ENCODE measurements around the gene PTPRN2.
"Not testable (repeated sequence)": the region's sequence is repeated elsewhere in the genome, so short reads cannot be mapped to it uniquely, and the experiment has no call there.

PTPRN2 gene

DNA sequence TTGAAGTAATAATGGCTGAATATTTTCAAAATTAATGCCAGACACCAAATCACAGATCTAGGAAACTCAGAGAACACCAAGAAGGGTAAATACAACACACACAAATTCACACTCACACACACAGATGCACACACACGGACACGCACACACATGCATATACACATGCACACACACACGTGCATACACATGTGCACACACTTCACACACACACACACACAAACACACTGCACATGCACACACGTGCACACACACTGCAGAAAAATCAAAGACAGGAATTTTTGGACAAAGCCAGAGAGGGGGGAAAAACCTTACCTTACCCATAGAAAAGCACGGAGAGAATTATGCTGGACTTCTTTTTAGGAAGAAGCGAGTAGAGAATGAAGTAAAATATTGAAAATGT is 547.4 kb downstream of the PTPRN2 start:
- no peaks in the 10 kb centered on the region for H3K4me1 Mint-ChIP-seq (ENCODE audit: low read depth in 2 of 2)
- DNase-seq: no peak
- no peak overlapping the region for H3K4me3 Mint-ChIP-seq
- peaks cover 11 to 12% of the 10 kb centered on the region in 2 donors for H3K9me3 Mint-ChIP-seq
- H3K36me3 Mint-ChIP-seq (ENCODE audit: insufficient read depth): no peaks in the 10 kb centered on the region
- no peak overlapping the region for H3K27ac Mint-ChIP-seq
- ATAC-seq (replicated peaks): no peak
- H3K27me3 Mint-ChIP-seq: peaks cover 2 to 11% of the 10 kb centered on the region in 2 donors

DNA sequence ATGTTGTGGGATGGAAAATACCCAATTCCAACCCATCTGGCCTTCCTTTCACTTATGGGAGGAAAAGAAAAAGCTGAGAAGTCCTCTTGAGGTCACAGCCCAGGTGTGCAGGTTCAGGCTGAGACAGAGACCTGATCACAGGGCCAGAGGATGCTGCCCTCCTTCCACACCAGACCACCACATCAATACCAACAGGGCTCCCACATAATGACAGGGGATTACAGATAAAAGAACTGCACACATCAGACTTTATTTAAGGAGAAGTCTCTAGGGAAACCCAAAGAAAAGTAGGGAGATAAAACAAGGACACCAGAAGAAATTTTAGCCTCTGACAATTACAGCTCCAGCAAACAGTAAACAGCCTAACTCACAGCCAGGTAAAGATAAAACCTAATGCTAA is 548.4 kb downstream of the PTPRN2 start:
- Mint-ChIP-seq H3K27ac (no peak overlapping the region), H3K9me3 (peaks cover 11 to 12% of the 10 kb centered on the region in 2 donors), H3K4me3 (no peak overlapping the region), H3K36me3 (ENCODE audit: insufficient read depth) (no peaks in the 10 kb centered on the region), H3K4me1 (ENCODE audit: low read depth in 2 of 2) (no peaks in the 10 kb centered on the region), H3K27me3 (peaks cover 5 to 21% of the 10 kb centered on the region in 2 donors)
- DNase-seq: no peak
- no peak for ATAC-seq (replicated peaks)

DNA sequence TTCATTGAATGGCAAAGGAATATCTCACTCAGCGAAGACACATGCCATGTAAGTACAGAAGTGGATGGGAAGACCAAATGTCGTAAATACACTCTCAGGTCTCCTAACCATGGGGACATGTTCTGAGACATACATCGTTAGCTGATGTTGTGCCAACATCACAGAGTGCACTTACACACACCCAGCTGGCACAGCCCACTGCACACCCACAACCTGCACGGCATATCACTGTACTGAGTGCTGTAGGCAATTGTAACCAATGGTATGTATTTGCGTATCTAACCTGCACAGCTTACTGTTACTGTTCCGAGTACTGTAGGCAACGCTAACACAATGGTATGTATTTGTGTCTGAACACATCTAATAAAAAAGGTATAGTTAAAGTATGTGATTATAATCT is 550.4 kb downstream of the PTPRN2 start:
- Mint-ChIP-seq H3K27me3 (peaks cover 10 to 37% of the 10 kb centered on the region in 2 donors), H3K27ac (no peak overlapping the region), H3K36me3 (ENCODE audit: insufficient read depth) (no peaks in the 10 kb centered on the region), H3K4me1 (ENCODE audit: low read depth in 2 of 2) (no peaks in the 10 kb centered on the region), H3K4me3 (no peak overlapping the region), H3K9me3 (peaks cover 11 to 13% of the 10 kb centered on the region in 2 donors)
- DNase-seq (no peak), ATAC-seq (replicated peaks) (no peak)

GRCh38 chr7:158035343-158035742 is 552.3 kb downstream of the PTPRN2 start:
- ATAC-seq (replicated peaks): no peak
- no peak for DNase-seq
- no peaks in the 10 kb centered on the region for H3K36me3 Mint-ChIP-seq (ENCODE audit: insufficient read depth)
- no peak overlapping the region for H3K4me3 Mint-ChIP-seq
- H3K4me1 Mint-ChIP-seq (ENCODE audit: low read depth in 2 of 2): no peaks in the 10 kb centered on the region
- H3K27ac Mint-ChIP-seq: no peak overlapping the region
- H3K9me3 Mint-ChIP-seq: peaks cover 9 to 13% of the 10 kb centered on the region in 2 donors
- H3K27me3 Mint-ChIP-seq: peaks cover 16 to 48% of the 10 kb centered on the region in 2 donors

GRCh38 chr7:158034571-158034970 is 553.1 kb downstream of the PTPRN2 start:
- no peak overlapping the region for H3K4me3 Mint-ChIP-seq
- no peaks in the 10 kb centered on the region for H3K4me1 Mint-ChIP-seq (ENCODE audit: low read depth in 2 of 2)
- no peaks in the 10 kb centered on the region for H3K36me3 Mint-ChIP-seq (ENCODE audit: insufficient read depth)
- H3K9me3 Mint-ChIP-seq: peaks cover 1 to 6% of the 10 kb centered on the region in 2 donors
- H3K27me3 Mint-ChIP-seq: peaks cover 19 to 55% of the 10 kb centered on the region in 2 donors
- no peak overlapping the region for H3K27ac Mint-ChIP-seq
- DNase-seq: no peak
- no peak for ATAC-seq (replicated peaks)

GRCh38 chr7:158033925-158034324 is 553.7 kb downstream of the PTPRN2 start:
- not testable (repeated sequence) for ATAC-seq (replicated peaks); H3K9me3 Mint-ChIP-seq; H3K4me3 Mint-ChIP-seq; DNase-seq; H3K4me1 Mint-ChIP-seq (ENCODE audit: low read depth in 2 of 2); H3K27ac Mint-ChIP-seq; H3K36me3 Mint-ChIP-seq (ENCODE audit: insufficient read depth)
- peaks cover 23 to 60% of the 10 kb centered on the region in 2 donors for H3K27me3 Mint-ChIP-seq

DNA sequence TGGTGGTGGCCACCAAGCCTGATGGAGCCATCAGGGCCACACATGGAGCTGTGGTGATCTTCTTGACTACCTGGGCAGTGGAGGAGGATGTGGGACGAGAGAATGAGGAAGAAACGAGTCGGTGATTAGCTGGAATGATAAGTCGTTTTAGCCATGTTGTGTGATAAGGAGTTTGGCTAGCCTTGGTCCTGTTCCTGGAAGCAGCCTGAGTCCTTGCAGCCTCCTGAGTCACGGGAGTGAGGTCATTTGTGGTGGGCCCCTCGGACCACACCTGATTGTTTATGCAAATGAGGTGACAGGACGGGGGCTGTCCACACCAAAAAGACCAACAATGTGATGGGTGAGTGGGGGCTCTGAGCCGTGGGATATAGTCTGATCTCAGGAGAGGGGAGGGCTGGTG is 554.4 kb downstream of the PTPRN2 start:
- Mint-ChIP-seq H3K36me3 (ENCODE audit: insufficient read depth) (no peaks in the 10 kb centered on the region), H3K27me3 (peaks cover 23 to 65% of the 10 kb centered on the region in 2 donors), H3K9me3 (peaks cover 0 to 2% of the 10 kb centered on the region in 2 donors), H3K4me3 (no peak overlapping the region), H3K4me1 (ENCODE audit: low read depth in 2 of 2) (no peaks in the 10 kb centered on the region), H3K27ac (no peak overlapping the region)
- no peak for DNase-seq
- ATAC-seq (replicated peaks): no peak

DNA sequence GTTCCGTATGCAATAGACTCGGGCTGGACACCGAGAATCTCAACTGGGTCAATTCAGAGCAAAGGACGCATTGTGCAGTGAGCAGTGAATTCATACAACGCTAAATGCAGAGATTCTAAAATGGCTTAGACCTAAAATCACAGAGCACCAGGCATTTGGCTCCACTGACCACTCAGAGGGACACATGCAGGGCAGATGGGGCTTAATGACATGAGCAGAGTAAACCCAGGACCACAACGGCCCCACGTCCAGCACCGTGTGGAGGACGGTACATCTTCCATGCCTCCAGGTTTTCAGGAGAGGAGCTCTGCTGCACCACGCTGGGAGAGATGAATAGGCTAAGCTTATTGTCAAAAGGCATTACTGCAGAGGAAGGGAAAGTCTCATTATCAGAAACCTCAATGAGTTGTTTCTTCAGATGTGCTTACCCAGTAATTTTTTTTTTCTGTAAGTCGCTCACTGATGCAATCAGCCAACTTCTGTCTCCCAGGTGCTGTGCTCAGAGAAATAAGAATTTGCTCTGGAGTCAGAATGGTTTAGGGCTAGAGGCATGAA is 555.0 kb downstream of the PTPRN2 start:
- no peak for ATAC-seq (replicated peaks)
- H3K27ac Mint-ChIP-seq: no peak overlapping the region

GRCh38 chr7:158031867-158032308 is 555.7 kb downstream of the PTPRN2 start:
- DNase-seq (no peak), ATAC-seq (replicated peaks) (no peak)
- Mint-ChIP-seq H3K27ac (no peak overlapping the region), H3K9me3 (peaks cover 0 to 2% of the 10 kb centered on the region in 2 donors), H3K4me3 (no peak overlapping the region), H3K36me3 (ENCODE audit: insufficient read depth) (no peaks in the 10 kb centered on the region), H3K4me1 (ENCODE audit: low read depth in 2 of 2) (no peaks in the 10 kb centered on the region), H3K27me3 (peaks cover 23 to 70% of the 10 kb centered on the region in 2 donors)

More for the DNA sequence above, 555.0 kb downstream of the PTPRN2 start:
- H3K9me3 Mint-ChIP-seq: peaks cover 0 to 2% of the 10 kb centered on the region in 2 donors
- no peak overlapping the region for H3K4me3 Mint-ChIP-seq
- H3K4me1 Mint-ChIP-seq (ENCODE audit: low read depth in 2 of 2): no peaks in the 10 kb centered on the region
- H3K36me3 Mint-ChIP-seq (ENCODE audit: insufficient read depth): no peaks in the 10 kb centered on the region
- DNase-seq: no peak
- H3K27me3 Mint-ChIP-seq: peaks cover 23 to 70% of the 10 kb centered on the region in 2 donors

DNA sequence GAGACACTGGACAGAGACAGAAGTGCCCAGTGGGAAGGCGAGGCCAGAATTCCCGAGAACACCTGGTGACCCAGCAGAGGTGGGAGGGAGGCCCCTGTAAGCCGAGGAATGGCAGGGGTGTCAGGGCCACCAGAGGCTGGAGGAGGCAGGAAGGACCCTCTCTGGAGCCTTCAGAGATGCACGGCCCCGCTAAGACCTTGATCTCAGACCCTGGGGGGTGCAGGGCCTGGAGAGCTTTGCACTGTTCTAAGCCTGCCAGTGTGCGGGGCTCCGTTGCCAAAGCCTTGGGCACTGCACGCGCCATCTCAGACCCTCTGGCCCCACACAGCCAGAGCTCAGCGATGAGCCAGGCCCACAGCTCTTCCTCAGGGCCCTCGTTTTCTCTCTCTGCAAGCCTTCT is 557.1 kb downstream of the PTPRN2 start:
- no peak overlapping the region for H3K4me3 Mint-ChIP-seq
- H3K27ac Mint-ChIP-seq: no peak overlapping the region
- H3K27me3 Mint-ChIP-seq: peaks cover 23 to 69% of the 10 kb centered on the region in 2 donors
- ATAC-seq (replicated peaks): no peak
- H3K9me3 Mint-ChIP-seq: peaks cover 0 to 2% of the 10 kb centered on the region in 2 donors
- H3K4me1 Mint-ChIP-seq (ENCODE audit: low read depth in 2 of 2): no peaks in the 10 kb centered on the region
- H3K36me3 Mint-ChIP-seq (ENCODE audit: insufficient read depth): no peaks in the 10 kb centered on the region
- no peak for DNase-seq

GRCh38 chr7:158030071-158030470 is 557.6 kb downstream of the PTPRN2 start:
- no peak overlapping the region for H3K4me3 Mint-ChIP-seq

DNA sequence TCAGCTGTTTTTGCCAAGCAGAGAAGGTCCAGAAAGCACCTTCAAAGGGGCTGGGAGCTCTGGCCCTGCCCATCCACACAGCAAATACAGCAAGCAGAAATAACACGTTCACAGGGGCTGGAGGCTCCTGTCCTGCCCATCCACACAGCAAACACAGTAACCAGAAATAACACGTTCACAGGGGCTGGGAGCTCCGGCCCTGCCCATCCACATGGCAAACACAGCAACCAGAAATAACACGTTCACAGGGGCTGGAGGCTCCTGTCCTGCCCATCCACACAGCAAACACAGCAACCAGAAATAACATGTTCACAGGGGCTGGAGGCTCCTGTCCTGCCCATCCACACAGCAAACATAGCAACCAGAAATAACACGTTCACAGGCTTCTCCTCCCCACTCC is 558.1 kb downstream of the PTPRN2 start:
- Mint-ChIP-seq H3K4me3 (no peak overlapping the region), H3K36me3 (ENCODE audit: insufficient read depth) (no peaks in the 10 kb centered on the region), H3K27ac (no peak overlapping the region), H3K4me1 (ENCODE audit: low read depth in 2 of 2) (peaks cover 0 to 2% of the 10 kb centered on the region in 2 donors), H3K9me3 (peaks cover 0 to 2% of the 10 kb centered on the region in 2 donors), H3K27me3 (peaks cover 18 to 59% of the 10 kb centered on the region in 2 donors)
- no peak for ATAC-seq (replicated peaks)
- no peak for DNase-seq

More at GRCh38 chr7:158030071-158030470, 557.6 kb downstream of the PTPRN2 start:
- DNase-seq (no peak), ATAC-seq (replicated peaks) (no peak)
- no peak overlapping the region for H3K27ac Mint-ChIP-seq
- H3K36me3 Mint-ChIP-seq (ENCODE audit: insufficient read depth): no peaks in the 10 kb centered on the region
- no peaks in the 10 kb centered on the region for H3K4me1 Mint-ChIP-seq (ENCODE audit: low read depth in 2 of 2)
- peaks cover 20 to 64% of the 10 kb centered on the region in 2 donors for H3K27me3 Mint-ChIP-seq
- peaks cover 0 to 2% of the 10 kb centered on the region in 2 donors for H3K9me3 Mint-ChIP-seq

DNA sequence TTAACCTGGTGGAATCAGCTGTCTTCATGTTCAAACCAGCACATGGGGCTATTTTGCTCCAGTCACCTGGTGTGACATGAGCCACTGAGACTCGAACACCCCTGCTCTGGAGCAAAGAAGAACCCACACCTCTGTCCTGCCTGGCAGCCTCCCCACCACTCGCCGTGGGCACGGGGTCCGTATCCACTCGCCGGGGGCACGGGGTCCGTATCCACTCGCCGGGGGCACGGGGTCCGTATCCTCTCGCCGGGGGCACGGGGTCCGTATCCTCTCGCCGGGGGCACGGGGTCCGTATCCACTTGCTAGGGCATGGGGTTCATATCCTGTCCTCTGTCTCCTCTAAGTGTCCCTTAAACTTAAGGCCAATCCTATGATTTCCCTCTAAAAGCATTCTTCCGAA is 558.7 kb downstream of the PTPRN2 start:
- Mint-ChIP-seq H3K27me3 (peaks cover 18 to 53% of the 10 kb centered on the region in 2 donors), H3K4me3 (no peak overlapping the region), H3K4me1 (ENCODE audit: low read depth in 2 of 2) (peaks cover 0 to 3% of the 10 kb centered on the region in 2 donors), H3K36me3 (ENCODE audit: insufficient read depth) (no peaks in the 10 kb centered on the region), H3K9me3 (peaks cover 0 to 2% of the 10 kb centered on the region in 2 donors), H3K27ac (no peak overlapping the region)
- ATAC-seq (replicated peaks) (no peak), DNase-seq (no peak)

- ATAC-seq (replicated peaks) (no peak), DNase-seq (no peak)
- Mint-ChIP-seq H3K9me3 (peaks cover 0 to 2% of the 10 kb centered on the region in 2 donors), H3K4me1 (ENCODE audit: low read depth in 2 of 2) (peaks cover 0 to 3% of the 10 kb centered on the region in 2 donors), H3K36me3 (ENCODE audit: insufficient read depth) (no peaks in the 10 kb centered on the region), H3K27ac (no peak overlapping the region), H3K27me3 (peaks cover 18 to 48% of the 10 kb centered on the region in 2 donors), H3K4me3 (no peak overlapping the region)
Observed at GRCh38 chr7:158028290-158028941, 559.2 kb downstream of the PTPRN2 start.

All from effector memory CD8-positive, alpha-beta T cell (primary cell).